ENCODE data around the gene OR6C6. TPM values are rescaled to one million over a fixed set of nuclear protein-coding genes. Genes with fewer than 3 reads are reported as not detected.

OR6C6 gene
- total RNA-seq, 4 donors from 2014 or later, result not detected

DNA sequence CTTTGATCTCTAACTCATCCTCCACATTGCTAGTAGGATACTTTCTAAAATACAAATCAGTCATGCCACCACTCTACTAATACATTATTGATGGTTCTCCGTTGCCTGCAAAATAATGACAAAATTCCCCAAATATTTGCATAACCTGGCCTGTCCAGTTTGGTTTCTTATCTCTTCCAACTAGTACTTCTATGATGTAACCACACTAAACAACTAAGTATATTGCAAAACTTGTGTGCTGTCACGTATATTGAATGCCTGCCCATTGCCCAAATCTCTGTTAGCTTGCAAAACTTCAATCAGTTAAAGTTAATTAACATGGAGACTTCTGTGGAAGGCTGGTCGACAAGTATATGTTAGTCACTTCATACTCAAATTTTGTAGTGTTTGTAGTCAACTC lies 45.4 kb downstream of the OR6C6 start:
- no peaks in the 10 kb centered on the region for H3K27me3 ChIP-seq
- no peak overlapping the region for H3K27ac ChIP-seq
- H3K4me1 ChIP-seq, result no peaks in the 10 kb centered on the region
- WGBS, 2 donors (ENCODE audit: low coverage in 1 of 2), result 46 to 68% methylated on average over 3 of the region's 3 CpGs
- no peaks in the 10 kb centered on the region for H3K9me3 ChIP-seq
- no peak overlapping the region for H3K4me3 ChIP-seq
- ATAC-seq, result no peak
- TF ChIP-seq POLR2A (IDR thresholded peaks at IDR 0.05), result no peak
- TF ChIP-seq EP300 (IDR thresholded peaks at IDR 0.05), result no peak
- TF ChIP-seq, protein P1, sequence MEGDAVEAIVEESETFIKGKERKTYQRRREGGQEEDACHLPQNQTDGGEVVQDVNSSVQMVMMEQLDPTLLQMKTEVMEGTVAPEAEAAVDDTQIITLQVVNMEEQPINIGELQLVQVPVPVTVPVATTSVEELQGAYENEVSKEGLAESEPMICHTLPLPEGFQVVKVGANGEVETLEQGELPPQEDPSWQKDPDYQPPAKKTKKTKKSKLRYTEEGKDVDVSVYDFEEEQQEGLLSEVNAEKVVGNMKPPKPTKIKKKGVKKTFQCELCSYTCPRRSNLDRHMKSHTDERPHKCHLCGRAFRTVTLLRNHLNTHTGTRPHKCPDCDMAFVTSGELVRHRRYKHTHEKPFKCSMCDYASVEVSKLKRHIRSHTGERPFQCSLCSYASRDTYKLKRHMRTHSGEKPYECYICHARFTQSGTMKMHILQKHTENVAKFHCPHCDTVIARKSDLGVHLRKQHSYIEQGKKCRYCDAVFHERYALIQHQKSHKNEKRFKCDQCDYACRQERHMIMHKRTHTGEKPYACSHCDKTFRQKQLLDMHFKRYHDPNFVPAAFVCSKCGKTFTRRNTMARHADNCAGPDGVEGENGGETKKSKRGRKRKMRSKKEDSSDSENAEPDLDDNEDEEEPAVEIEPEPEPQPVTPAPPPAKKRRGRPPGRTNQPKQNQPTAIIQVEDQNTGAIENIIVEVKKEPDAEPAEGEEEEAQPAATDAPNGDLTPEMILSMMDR (IDR thresholded peaks at IDR 0.05), result no peak
- no peak for TF ChIP-seq POLR2AphosphoS5 (IDR thresholded peaks at IDR 0.05)
- H3K36me3 ChIP-seq, result no peaks in the 10 kb centered on the region

DNA sequence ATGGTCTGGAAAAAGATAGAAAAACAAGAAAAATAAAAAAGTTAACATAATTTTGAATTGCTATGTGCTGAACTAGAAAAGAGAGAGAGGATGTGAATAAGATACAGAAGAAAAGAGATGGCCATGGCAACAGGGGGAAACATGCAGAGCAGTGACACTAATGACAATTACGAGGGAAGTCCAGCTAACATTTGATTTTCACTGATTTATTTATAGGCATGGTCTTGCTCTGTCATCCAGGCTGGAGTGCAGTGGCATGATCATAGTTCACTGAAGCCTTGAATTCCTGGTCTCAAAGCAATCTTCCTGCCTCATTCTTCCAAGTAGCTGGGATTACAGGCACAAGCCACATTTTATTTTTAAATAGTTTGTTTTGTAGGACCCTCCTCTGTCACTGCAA lies 50.2 kb downstream of the OR6C6 start:
- 57 to 63% methylated on average over 1 of the region's 1 CpG for WGBS, 2 donors (ENCODE audit: low coverage in 1 of 2)
- Histone ChIP-seq H3K36me3 (no peaks in the 10 kb centered on the region), H3K27me3 (no peaks in the 10 kb centered on the region), H3K4me3 (no peak overlapping the region), H3K4me1 (no peaks in the 10 kb centered on the region), H3K27ac (no peak overlapping the region), H3K9me3 (no peaks in the 10 kb centered on the region)
- ATAC-seq, result no peak
- TF ChIP-seq POLR2AphosphoS5 (IDR thresholded peaks at IDR 0.05), result no peak
- TF ChIP-seq, protein P1 (IDR thresholded peaks at IDR 0.05), result no peak
- no peak for TF ChIP-seq POLR2A (IDR thresholded peaks at IDR 0.05)
- TF ChIP-seq EP300 (IDR thresholded peaks at IDR 0.05), result no peak

DNA sequence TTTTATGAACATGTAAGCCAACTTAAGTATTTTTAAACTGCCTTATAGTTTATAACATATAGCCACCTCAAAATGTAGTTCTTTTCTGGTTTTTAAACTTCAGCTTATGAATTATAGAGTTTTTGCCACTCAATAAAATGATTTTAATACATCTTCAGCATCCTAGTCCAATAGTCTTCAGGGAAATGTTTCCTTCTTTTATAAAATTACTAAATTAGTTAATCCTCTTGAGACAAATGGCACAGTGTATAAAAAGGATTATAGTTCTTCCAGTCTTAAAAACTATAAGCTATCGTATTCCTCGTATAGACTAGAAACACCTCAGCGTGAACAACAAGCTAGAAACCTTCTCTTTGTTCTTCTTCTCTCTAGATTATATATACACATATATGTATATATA lies 52.1 kb downstream of the OR6C6 start, which contains the start of gene OR6C74:
OR6C74 (plus strand) TSS at position 301 of the 400 bp plus-strand sequence. CDS start 2,679 bp downstream, outside the sequence.
- Histone ChIP-seq H3K36me3 (no peaks in the 10 kb centered on the region), H3K9me3 (no peaks in the 10 kb centered on the region), H3K27ac (no peak within 1 kb of the TSS), H3K4me1 (no peaks in the 10 kb centered on the region), H3K27me3 (no peaks in the 10 kb centered on the region), H3K4me3 (no peak within 1 kb of the TSS)
- TF ChIP-seq POLR2A (IDR thresholded peaks at IDR 0.05) (no peak), POLR2AphosphoS5 (IDR thresholded peaks at IDR 0.05) (no peak), EP300 (IDR thresholded peaks at IDR 0.05) (no peak)
- TF ChIP-seq, protein P1 (IDR thresholded peaks at IDR 0.05), result no peak
- WGBS, 2 donors (ENCODE audit: low coverage in 1 of 2), result 26 to 56% methylated on average over 3 of the region's 3 CpGs
- no peak for ATAC-seq

Other genes with a start within 250 kb of the OR6C6 start
- gene OR9K2, start 170.2 kb downstream of the OR6C6 start, total RNA-seq, result not detected
- gene OR10A7, start 75.5 kb downstream of the OR6C6 start, total RNA-seq, result not detected
- gene OR6C74, start 52.0 kb downstream of the OR6C6 start, total RNA-seq, result not detected
- not detected for gene OR6C1, start 17.8 kb upstream of the OR6C6 start, total RNA-seq
- gene OR6C3, start 34.2 kb upstream of the OR6C6 start, total RNA-seq, result not detected
- gene OR6C75, start 66.4 kb upstream of the OR6C6 start, total RNA-seq, result not detected
- gene OR6C65, start 104.0 kb upstream of the OR6C6 start, total RNA-seq, result not detected
- not detected for gene OR6C76, start 129.7 kb upstream of the OR6C6 start, total RNA-seq
- not detected for gene OR6C2, start 147.5 kb upstream of the OR6C6 start, total RNA-seq
- gene OR6C70, start 173.6 kb upstream of the OR6C6 start, total RNA-seq, result not detected
- not detected for gene OR6C68, start 195.8 kb upstream of the OR6C6 start, total RNA-seq

Measured in gastroesophageal sphincter (tissue), 4 donors.